ENCODE results near the gene GIMD1. TPM values are rescaled to one million over a fixed set of nuclear protein-coding genes. Genes with fewer than 3 reads are reported as not detected.

Gene GIMD1
- total and polyA plus RNA-seq, 2 donors (not counting 3 experiments of a cell fraction or from before 2014, with no cell fraction given) = not detected

GRCh38 chr4:106371161-106371560 is 2.6 kb upstream of the GIMD1 start:
- no TSS peak for BruUV-seq (replicated peaks)
- no peaks in the 10 kb centered on the region for H3K9me3 ChIP-seq (replicated peaks; ENCODE audit: control insufficient read depth, insufficient read depth, low read length)
- H3K9me1 ChIP-seq (replicated peaks; ENCODE audit: control insufficient read depth, extremely low read depth, insufficient read depth, low read length) = no peaks in the 10 kb centered on the region
- H3K9ac ChIP-seq (replicated peaks; ENCODE audit: extremely low read depth, insufficient read depth, low read length) = no peak overlapping the region
- no peak for FAIRE-seq
- no peaks in the 10 kb centered on the region for H4K20me1 ChIP-seq (replicated peaks; ENCODE audit: control insufficient read depth, extremely low read depth, insufficient read depth, low read length)
- H3K4me2 ChIP-seq (ENCODE audit: insufficient read depth, low read length) = no peak overlapping the region
- TF ChIP-seq GATA2 (IDR thresholded peaks at IDR 0.05; ENCODE audit: insufficient read depth, insufficient read length, low read depth, low read length) (no peak), EZH2 (IDR thresholded peaks at IDR 0.05; ENCODE audit: borderline replicate concordance, low read depth, low read length, severe bottlenecking) (no peak), POLR2AphosphoS5 (IDR thresholded peaks at IDR 0.05; ENCODE audit: insufficient read depth, low read depth, low read length) (no peak), POLR2A (IDR thresholded peaks at IDR 0.05; ENCODE audit: low read depth, low read length) (no peak), CTCF (IDR thresholded peaks at IDR 0.05; ENCODE audit: extremely low read depth in 1 of 2, insufficient read depth in 1 of 2, low read depth in 1 of 2, low read length in 2 of 2) (no peak), MYC (IDR thresholded peaks at IDR 0.05; ENCODE audit: low read depth, low read length) (no peak), JUN (IDR thresholded peaks at IDR 0.05; ENCODE audit: borderline replicate concordance, insufficient read depth, insufficient read length, low read depth) (no peak), FOS (IDR thresholded peaks at IDR 0.05; ENCODE audit: borderline replicate concordance, insufficient read depth, low read length) (no peak), MAX (IDR thresholded peaks at IDR 0.05; ENCODE audit: insufficient read depth, insufficient read length) (no peak)
- CTCF ChIA-PET = interaction anchor here (1.0 to 4.3 kb wide), 13 partner anchors 8 to 527 kb away, joined by 3 to 89 read pairs (median 14); no protein-coding TSS in a partner anchor
- H3K27me3 ChIP-seq (ENCODE audit: control insufficient read depth in 2 of 2, insufficient read depth in 2 of 2, low read length in 2 of 2) = no peaks in the 10 kb centered on the region
- no peak overlapping the region for H3K4me3 ChIP-seq (replicated peaks in 1 of 3; ENCODE audit: insufficient read depth in 1 of 3, low read depth in 1 of 3, low read length in 3 of 3)
- no peak overlapping the region for H3K27ac ChIP-seq (ENCODE audit: insufficient read depth, low read depth, low read length)
- H3K36me3 ChIP-seq (ENCODE audit: control insufficient read depth in 2 of 2, extremely low read depth in 1 of 2, insufficient read depth in 2 of 2, low read length in 2 of 2) = no peaks in the 10 kb centered on the region
- peaks cover 9% of the 10 kb centered on the region for H3K4me1 ChIP-seq (ENCODE audit: control insufficient read depth, extremely low read depth, insufficient read depth, low read length)
- POLR2A ChIA-PET = no interaction called here
- no peaks in the 10 kb centered on the region for H3K79me2 ChIP-seq (ENCODE audit: control insufficient read depth, insufficient read depth, low read length)
- H2AFZ ChIP-seq (ENCODE audit: low read depth, low read length) = no peak overlapping the region
- dilution Hi-C loops (cut with MboI; ENCODE audit: extremely low pct_ligation_motif_present, low sequenced_read_pairs) (no loop called here), intact Hi-C loops (cut with micrococcal nuclease) (no loop called here)
- no peak for DNase-seq (ENCODE audit: low read depth, low spot score)
